Natural killer cell (primary cell): ENCODE results near the gene HMGA1. TPM values are rescaled to one million over a fixed set of nuclear protein-coding genes. Genes with fewer than 3 reads are reported as not detected.

Experiments used
- ATAC-seq, 3 donors: fragments of 150-1000 bp in 2 of 3; fragments of 200-7000 bp in 1 of 3; cut with Tn5 transposase; 1 replicate in 1 of 3; 2 replicates in 2 of 3; pipeline ENCODE4 v1.10.0; 2021; ENCODE audit warnings: mild to moderate bottlenecking in 2 of 3, moderate library complexity in 2 of 3
- DNase-seq, 2 donors: peaks; one replicate each; pipeline versions ENCODE4 v3.0.0 to v3.0.0-alpha.2; 2013 to 2021; ENCODE audit warnings: mixed read lengths in 1 of 2
- H3K27ac ChIP-seq: one replicate; pipeline ENCODE4 v1.5.1; 2013; ENCODE audit warnings: mild to moderate bottlenecking, low read length
- H3K27me3 ChIP-seq: one replicate; pipeline ENCODE4 v1.6.1; 2013; ENCODE audit warnings: low read length; ENCODE audit not compliant: control insufficient read depth, insufficient read depth
- H3K36me3 ChIP-seq: one replicate; pipeline ENCODE4 v1.6.1; 2013; ENCODE audit warnings: low read length; ENCODE audit not compliant: control insufficient read depth, insufficient read depth
- H3K4me1 ChIP-seq: one replicate; pipeline ENCODE4 v1.6.1; 2013; ENCODE audit warnings: low read length; ENCODE audit not compliant: control insufficient read depth, insufficient read depth
- H3K4me3 ChIP-seq: one replicate; pipeline ENCODE4 v1.5.1; 2013; ENCODE audit warnings: low read length
- H3K9me3 ChIP-seq: one replicate; pipeline ENCODE4 v1.6.1; 2013; ENCODE audit warnings: low read length; ENCODE audit not compliant: control insufficient read depth, insufficient read depth
- H3K27ac Mint-ChIP-seq, 2 donors: one replicate each; pipeline ENCODE4 v1.8.0; 2022; ENCODE audit warnings: mild to moderate bottlenecking in 2 of 2, mixed read lengths in 2 of 2, moderate library complexity in 1 of 2
- H3K27me3 Mint-ChIP-seq, 2 donors: one replicate each; pipeline ENCODE4 v1.8.0; 2022; ENCODE audit warnings: low read depth in 2 of 2, mixed read lengths in 2 of 2
- H3K36me3 Mint-ChIP-seq: one replicate; pipeline ENCODE4 v1.8.0; 2022; ENCODE audit warnings: mixed read lengths
- H3K4me1 Mint-ChIP-seq, 2 donors: one replicate each; pipeline ENCODE4 v1.8.0; 2022; ENCODE audit warnings: mixed read lengths in 2 of 2
- H3K4me3 Mint-ChIP-seq: one replicate; pipeline ENCODE4 v1.8.0; 2022; ENCODE audit warnings: mild to moderate bottlenecking, moderate library complexity, mixed read lengths
- H3K9me3 Mint-ChIP-seq, 2 donors: one replicate each; pipeline ENCODE4 v1.8.0; 2022; ENCODE audit warnings: mixed read lengths in 2 of 2
- CTCF ChIP-seq: fragments of 200-600 bp; IDR thresholded peaks from one replicate; pipeline ENCODE4 v1.8.0; 2022; ENCODE audit warnings: antibody characterized with exemption
- WGBS: methylation state at CpG from one replicate; pipeline ENCODE4 v1.1.7; 2013; ENCODE audit warnings: missing lambda C conversion rate; ENCODE audit not compliant: insufficient coverage; 5-methylcytosine and 5-hydroxymethylcytosine counted together
- intact Hi-C: fragments of 100-400 bp; cut with micrococcal nuclease; formaldehyde crosslinking; loops from one replicate; pipeline ENCODE4 v1.14.2; 2022
- total RNA-seq, 4 donors: library from RNA; stranded (reverse); fragments of 120-200 nt in 1 of 4; gene quantifications; one replicate each; pipeline versions ENCODE4 v1.2.3 to v1.2.4, GENCODE V29; 2013 to 2022

The HMGA1 gene
- total RNA-seq, 3 donors from 2014 or later (not counting 1 experiment from before 2014, with no cell fraction given) = 63.1 to 84.2 (median 77.3) TPM

GRCh38 chr6:34246563-34247391, 10.1 kb downstream of the HMGA1 start:
- Mint-ChIP-seq H3K4me1 (peaks cover 6 to 45% of the 10 kb centered on the region in 2 donors), H3K36me3 (no peaks in the 10 kb centered on the region), H3K9me3 (no peaks in the 10 kb centered on the region), H3K27ac (peak overlapping the region; percentile 94 to 97), H3K27me3 (no peaks in the 10 kb centered on the region), H3K4me3 (peak overlapping the region; percentile 25)
- TF ChIP-seq CTCF = peak; percentile 37
- H3K36me3 ChIP-seq = peaks cover 18% of the 10 kb centered on the region
- H3K9me3 ChIP-seq = no peaks in the 10 kb centered on the region
- intact Hi-C loops = loop anchor here (5.0 kb wide), 1 partner anchor 64 kb away; no protein-coding TSS in a partner anchor
- no peak overlapping the region for H3K27ac ChIP-seq
- DNase-seq = peak in 1 of 2 donors; percentile 69
- no peak overlapping the region for H3K4me3 ChIP-seq
- no peak for ATAC-seq
- peaks cover 28% of the 10 kb centered on the region for H3K4me1 ChIP-seq
- H3K27me3 ChIP-seq = no peaks in the 10 kb centered on the region
- WGBS = 68% methylated on average over 8 of the region's 8 CpGs

GRCh38 chr6:34247481-34248197, 11.0 kb downstream of the HMGA1 start:
- H3K9me3 Mint-ChIP-seq = no peaks in the 10 kb centered on the region
- H3K27me3 ChIP-seq = no peaks in the 10 kb centered on the region
- H3K4me1 Mint-ChIP-seq = peaks cover 6 to 44% of the 10 kb centered on the region in 2 donors
- H3K4me1 ChIP-seq = peaks cover 28% of the 10 kb centered on the region
- peak in 1 of 2 donors; percentile 20 for DNase-seq
- H3K27ac Mint-ChIP-seq = peak overlapping the region; percentile 94 to 97
- peaks cover 11% of the 10 kb centered on the region for H3K36me3 ChIP-seq
- ATAC-seq = no peak
- no peaks in the 10 kb centered on the region for H3K27me3 Mint-ChIP-seq
- 94% methylated on average over 5 of the region's 6 CpGs for WGBS
- no peak overlapping the region for H3K4me3 ChIP-seq
- no peaks in the 10 kb centered on the region for H3K36me3 Mint-ChIP-seq
- H3K9me3 ChIP-seq = no peaks in the 10 kb centered on the region
- peak overlapping the region; percentile 95 for H3K4me3 Mint-ChIP-seq
- peak overlapping the region; percentile 94 for H3K27ac ChIP-seq
- no peak for TF ChIP-seq CTCF
- intact Hi-C loops = loop anchor here (2.0 to 5.0 kb wide), 2 partner anchors 65 to 167 kb away; no protein-coding TSS in a partner anchor

- peak overlapping the region; percentile 94 to 97 for H3K27ac Mint-ChIP-seq
- H3K27me3 Mint-ChIP-seq = no peaks in the 10 kb centered on the region
- H3K4me1 Mint-ChIP-seq = peaks cover 6 to 40% of the 10 kb centered on the region in 2 donors
- ATAC-seq (peak; percentile 6 to 45 (median 37)), DNase-seq (peak; percentile 63)
- Histone ChIP-seq H3K27ac (peak overlapping the region; percentile 94), H3K4me3 (peak overlapping the region; percentile 94), H3K27me3 (no peaks in the 10 kb centered on the region), H3K9me3 (no peaks in the 10 kb centered on the region), H3K36me3 (peaks cover 11% of the 10 kb centered on the region), H3K4me1 (peaks cover 28% of the 10 kb centered on the region)
- no peak for TF ChIP-seq CTCF
- intact Hi-C loops = loop anchor here (2.0 to 5.0 kb wide), 2 partner anchors 66 to 167 kb away; no protein-coding TSS in a partner anchor
- peak overlapping the region; percentile 95 for H3K4me3 Mint-ChIP-seq
- H3K9me3 Mint-ChIP-seq = no peaks in the 10 kb centered on the region
- no peaks in the 10 kb centered on the region for H3K36me3 Mint-ChIP-seq
- WGBS = 13% methylated on average over 17 of the region's 17 CpGs
These were observed 11.6 kb downstream of the HMGA1 start for GRCh38 chr6:34248198-34248726.
